Tibial nerve (tissue), 4 donors: ENCODE results near the gene ZNF618.

Source experiments
- CTCF ChIP-seq, 5 experiments: fragments of 200-600 bp in 3 of 5; fragments of 450-650 bp in 2 of 5; sonication (generic) in 3 of 5; IDR thresholded peaks; one replicate each; pipeline ENCODE4 v1.5.1; 2016 to 2019; ENCODE audit warnings: antibody characterized with exemption in 5 of 5, mild to moderate bottlenecking in 3 of 5, moderate library complexity in 2 of 5
- EP300 ChIP-seq, 2 donors: sonication (generic); formaldehyde crosslinking; IDR thresholded peaks; one replicate each; pipeline ENCODE4 v1.6.1; 2017; ENCODE audit warnings: antibody characterized with exemption in 2 of 2, mild to moderate bottlenecking in 1 of 2

GRCh38 chr9:114047717-114048116 lies 171.6 kb downstream of the ZNF618 start:
- TF ChIP-seq CTCF (IDR thresholded peaks at IDR 0.05) (no peak), EP300 (IDR thresholded peaks at IDR 0.05) (no peak)
